A549 (cell line): ENCODE results near the gene CNTNAP2. TPM values are rescaled to one million over a fixed set of nuclear protein-coding genes. Genes with fewer than 3 reads are reported as not detected.

Experiments used
- ATAC-seq, 2 experiments: fragments of 200-7000 bp in 1 of 2; fragments of >200 bp in 1 of 2; cut with Nextera tagmentation in 1 of 2; cut with Tn5 transposase in 1 of 2; 3 replicates each; pipeline versions ENCODE4 v1.8.0 to v1.9.1; 2018 to 2020; ENCODE audit warnings: mild to moderate bottlenecking in 1 of 2, moderate library complexity in 1 of 2
- CTCF ChIA-PET: fragments of 300-600 bp; sonication (Branson Sonifier 250); formaldehyde crosslinking; extraction: SDS; loops from one replicate; lab custom pipeline; 2021; ENCODE audit warnings: antibody characterized with exemption, inconsistent platforms; lab: Yijun Ruan, JAX
- POLR2A ChIA-PET: fragments of 350-600 bp; formaldehyde crosslinking; extraction: SDS; loops from one replicate; lab custom pipeline; 2021; ENCODE audit warnings: antibody characterized with exemption, inconsistent platforms; lab: Yijun Ruan, JAX
- DNase-seq, 2 experiments: peaks; one replicate each; pipeline versions ENCODE4 v3.0.0 to v3.0.0-alpha.2; 2011 to 2016; ENCODE audit warnings: low read depth in 1 of 2, low spot score in 1 of 2
- FAIRE-seq: peaks from 2 replicates; lab custom pipeline; 2011; peaks lifted over from hg19 to GRCh38; lab: Jason Lieb, UNC
- H3K27ac ChIP-seq, 2 experiments: fragments of >200 bp; sonication (Bioruptor Twin); formaldehyde crosslinking; 3 replicates each; pipeline ENCODE4 v1.5.1; 2016 to 2017
- H3K4me1 ChIP-seq: fragments of >200 bp; sonication (Bioruptor Twin); formaldehyde crosslinking; 3 replicates; pipeline ENCODE4 v1.6.1; 2016
- H3K4me2 ChIP-seq: fragments of >200 bp; sonication (Bioruptor Twin); formaldehyde crosslinking; 3 replicates; pipeline ENCODE4 v1.6.1; 2016
- H3K4me3 ChIP-seq: fragments of >200 bp; sonication (Bioruptor Twin); formaldehyde crosslinking; 3 replicates; pipeline ENCODE4 v1.5.1; 2016
- H3K9me3 ChIP-seq: fragments of >200 bp; sonication (Bioruptor Twin); formaldehyde crosslinking; 3 replicates; pipeline ENCODE4 v1.6.1; 2016
- BCL3 ChIP-seq: fragments of >200 bp; sonication (Bioruptor Twin); formaldehyde crosslinking; IDR thresholded peaks from 3 replicates; pipeline ENCODE4 v1.6.1; 2016
- CHD2 ChIP-seq: fragments of 150-350 bp; IDR thresholded peaks from 2 replicates; pipeline ENCODE4 v1.6.1; 2014; ENCODE audit warnings: low read length; ENCODE audit not compliant: partially characterized antibody
- CTCF ChIP-seq: fragments of >200 bp; sonication (Bioruptor Twin); formaldehyde crosslinking; IDR thresholded peaks from 3 replicates; pipeline ENCODE4 v1.5.1; 2016
- EHF ChIP-seq: fragments of 250-450 bp; sonication (Bioruptor Pico); IDR thresholded peaks from 2 replicates; pipeline ENCODE4 v1.5.0; 2020; ENCODE audit warnings: mild to moderate bottlenecking
- EHMT2 ChIP-seq: fragments of 200-600 bp; sonication (generic); IDR thresholded peaks from 2 replicates; pipeline ENCODE4 v1.6.1; 2016; ENCODE audit warnings: antibody characterized with exemption, low read depth, mild to moderate bottlenecking, moderate library complexity
- EP300 ChIP-seq, 2 experiments: fragments of >200 bp; sonication (Bioruptor Twin); formaldehyde crosslinking; IDR thresholded peaks; 2 replicates in 1 of 2; 3 replicates in 1 of 2; pipeline ENCODE4 v1.6.1; 2016 to 2017
- ESRRA ChIP-seq: fragments of 150-350 bp; IDR thresholded peaks from 2 replicates; pipeline ENCODE4 v1.6.1; 2014; ENCODE audit warnings: mild to moderate bottlenecking, low read length, borderline replicate concordance
- FOSB ChIP-seq: fragments of 250-450 bp; sonication (Bioruptor Pico); IDR thresholded peaks from 2 replicates; pipeline ENCODE4 v1.5.0; 2020; ENCODE audit warnings: mild to moderate bottlenecking, moderate library complexity
- HEYL ChIP-seq: fragments of 250-450 bp; sonication (Bioruptor Pico); IDR thresholded peaks from 2 replicates; pipeline ENCODE4 v1.8.0; 2021; ENCODE audit warnings: mild to moderate bottlenecking, moderate library complexity
- HMGXB4 ChIP-seq: fragments of 250-450 bp; sonication (Bioruptor Pico); IDR thresholded peaks from 2 replicates; pipeline ENCODE4 v1.5.0; 2021; ENCODE audit warnings: mild to moderate bottlenecking, moderate library complexity, borderline replicate concordance
- HOXB5 ChIP-seq: fragments of 250-450 bp; sonication (Bioruptor Pico); IDR thresholded peaks from 2 replicates; pipeline ENCODE4 v1.5.0; 2020; ENCODE audit warnings: mild to moderate bottlenecking, moderate library complexity
- JUN ChIP-seq, 2 experiments: fragments of >200 bp; sonication (Bioruptor Twin); formaldehyde crosslinking; IDR thresholded peaks; 2 replicates in 1 of 2; 3 replicates in 1 of 2; pipeline ENCODE4 v1.6.1; 2016 to 2017
- MAFK ChIP-seq: fragments of 450-650 bp; IDR thresholded peaks from 2 replicates; pipeline ENCODE4 v1.6.1; 2014; ENCODE audit not compliant: partially characterized antibody
- MAX ChIP-seq: IDR thresholded peaks from 2 replicates; pipeline ENCODE4 v1.6.1; 2012
- MAZ ChIP-seq: fragments of 150-350 bp; IDR thresholded peaks from 2 replicates; pipeline ENCODE4 v1.6.1; 2014; ENCODE audit warnings: antibody characterized with exemption, low read depth, low read length, borderline replicate concordance
- NFE2L2 ChIP-seq: fragments of 150-350 bp; conservative IDR thresholded peaks from 2 replicates; pipeline ENCODE4 v1.6.1; 2014; ENCODE audit warnings: low read length
- NPAS2 ChIP-seq: fragments of 250-450 bp; sonication (Bioruptor Pico); IDR thresholded peaks from 2 replicates; pipeline ENCODE4 v1.8.0; 2022; ENCODE audit warnings: mild to moderate bottlenecking, moderate library complexity, borderline replicate concordance
- NR3C1 ChIP-seq: fragments of >200 bp; sonication (Bioruptor Twin); formaldehyde crosslinking; IDR thresholded peaks from 3 replicates; pipeline ENCODE4 v1.6.1; 2017
- PHF8 ChIP-seq: fragments of 200-600 bp; sonication (generic); IDR thresholded peaks from 2 replicates; pipeline ENCODE4 v1.6.1; 2016; ENCODE audit warnings: low read depth, mild to moderate bottlenecking, antibody characterized with exemption, moderate library complexity, borderline replicate concordance
- POLR2A ChIP-seq: IDR thresholded peaks from 2 replicates; pipeline ENCODE4 v1.6.1; 2012; ENCODE audit warnings: mild to moderate bottlenecking, low read length
- RAD21 ChIP-seq, 2 experiments: fragments of >200 bp in 1 of 2; sonication (Bioruptor Twin) in 1 of 2; formaldehyde crosslinking in 1 of 2; IDR thresholded peaks in 1 of 2; conservative IDR thresholded peaks in 1 of 2; 2 replicates in 1 of 2; 3 replicates in 1 of 2; pipeline ENCODE4 v1.6.1; 2012 to 2018; ENCODE audit warnings: inconsistent platforms in 1 of 2
- RARB ChIP-seq: fragments of 250-450 bp; sonication (Bioruptor Pico); IDR thresholded peaks from 2 replicates; pipeline ENCODE4 v1.8.0; 2021; ENCODE audit warnings: mild to moderate bottlenecking, moderate library complexity
- RFX5 ChIP-seq: fragments of 450-650 bp; IDR thresholded peaks from 2 replicates; pipeline ENCODE4 v1.7.1; 2014; ENCODE audit warnings: antibody characterized with exemption, mild to moderate bottlenecking, moderate library complexity
- RNF2 ChIP-seq: fragments of 200-600 bp; sonication (generic); IDR thresholded peaks from 2 replicates; pipeline ENCODE4 v1.6.1; 2016; ENCODE audit warnings: low read depth, mild to moderate bottlenecking, antibody characterized with exemption, moderate library complexity, borderline replicate concordance
- SMC3 ChIP-seq: fragments of >200 bp; sonication (Bioruptor Twin); formaldehyde crosslinking; IDR thresholded peaks from 3 replicates; pipeline ENCODE4 v1.6.1; 2018; ENCODE audit warnings: inconsistent platforms
- TP53 ChIP-seq: fragments of 250-450 bp; sonication (Bioruptor Pico); IDR thresholded peaks from 2 replicates; pipeline ENCODE4 v1.5.0; 2021; ENCODE audit warnings: mild to moderate bottlenecking, moderate library complexity
- ZNF302 ChIP-seq: fragments of 250-450 bp; sonication (Bioruptor Pico); IDR thresholded peaks from 2 replicates; pipeline ENCODE4 v1.9.0; 2021; ENCODE audit warnings: inconsistent platforms, mild to moderate bottlenecking, moderate library complexity
- ZSCAN20 ChIP-seq: fragments of 250-450 bp; sonication (Bioruptor Pico); IDR thresholded peaks from 2 replicates; pipeline ENCODE4 v1.8.0; 2022; ENCODE audit warnings: mild to moderate bottlenecking, moderate library complexity
- WGBS: methylation state at CpG from one replicate; pipeline ENCODE4 v1.1.6; 2017; ENCODE audit errors: missing lambda C conversion rate; 5-methylcytosine and 5-hydroxymethylcytosine counted together
- polyA plus RNA-seq, 4 experiments: library from polyadenylated mRNA; depleted of rRNA in 3 of 4; stranded (reverse); fragments of >200 nt; fragmentation: RNase III in 1 of 4; extraction: RNeasy Plus Mini Kit Qiagen cat#74134 plus additional on column Dnase treatment in 1 of 4; gene quantifications; 2 replicates in 3 of 4; 3 replicates in 1 of 4; pipeline ENCODE4 v1.2.3, GENCODE V29; 2011 to 2017

Gene CNTNAP2
- polyA plus RNA-seq, 2 of the 4 experiments (the other 2 are of a cell fraction) = 0.05 to 0.13 TPM

- TF ChIP-seq RARB (CRISPR knock-in tag) = no peak
- TF ChIP-seq MAX = no peak
- no peak for TF ChIP-seq POLR2A
- no peak for TF ChIP-seq FOSB (CRISPR knock-in tag)
- no peak for TF ChIP-seq TP53 (CRISPR knock-in tag)
- TF ChIP-seq HOXB5 (CRISPR knock-in tag) = no peak
- TF ChIP-seq RNF2 = no peak
Observed at GRCh38 chr7:147861945-147862344, 1745.3 kb downstream of the CNTNAP2 start (continued).

GRCh38 chr7:147869456-147869855, 1752.9 kb downstream of the CNTNAP2 start:
- POLR2A ChIA-PET = no interaction called here
- H3K4me2 ChIP-seq = no peak overlapping the region
- no peak overlapping the region for H3K4me3 ChIP-seq
- FAIRE-seq (no peak), DNase-seq (no peak), ATAC-seq (no peak)
- H3K9me3 ChIP-seq = no peaks in the 10 kb centered on the region
- TF ChIP-seq ZNF302 (CRISPR knock-in tag) (no peak), EHMT2 (no peak), RNF2 (no peak), SMC3 (no peak), MAZ (no peak), JUN (IDR thresholded peaks at IDR 0.05) (no peak), HEYL (CRISPR knock-in tag) (no peak), MAFK (no peak), EP300 (IDR thresholded peaks at IDR 0.05) (no peak), PHF8 (no peak), NFE2L2 (no peak)
- H3K4me1 ChIP-seq = no peaks in the 10 kb centered on the region
- WGBS = 3% methylated on average over 2 of the region's 2 CpGs
- no peak overlapping the region for H3K27ac ChIP-seq
- CTCF ChIA-PET = no interaction called here

GRCh38 chr7:147878912-147879661, 1762.5 kb downstream of the CNTNAP2 start:
- FAIRE-seq (no peak), ATAC-seq (no peak), DNase-seq (no peak)
- ChIA-PET CTCF (interaction anchor here (0.6 kb wide), 1 partner anchor 246 kb away, joined by 3 read pairs; no protein-coding TSS in a partner anchor), POLR2A (no interaction called here)
- no peak overlapping the region for H3K4me3 ChIP-seq
- H3K4me2 ChIP-seq = no peak overlapping the region
- H3K4me1 ChIP-seq = no peaks in the 10 kb centered on the region
- no peaks in the 10 kb centered on the region for H3K9me3 ChIP-seq
- TF ChIP-seq ZSCAN20 (no peak), ESRRA (no peak), NPAS2 (no peak), RFX5 (no peak), BCL3 (no peak), HEYL (CRISPR knock-in tag) (no peak), HMGXB4 (CRISPR knock-in tag) (no peak), EHF (no peak), TP53 (CRISPR knock-in tag) (no peak), SMC3 (no peak), MAZ (no peak), CHD2 (no peak), HOXB5 (CRISPR knock-in tag) (no peak), RAD21 (conservative IDR thresholded peaks at IDR 0.05 in 1 of 2, IDR thresholded peaks at IDR 0.05 in 1 of 2) (no peak), CTCF (no peak), NR3C1 (no peak)
- no peak overlapping the region for H3K27ac ChIP-seq
- 4% methylated on average over 9 of the region's 9 CpGs for WGBS
